ENCODE results near the gene STXBP6.
"Not testable (repeated sequence)": the region's sequence is repeated elsewhere in the genome, so short reads cannot be mapped to it uniquely, and the experiment has no call there.

STXBP6 gene

GRCh38 chr14:24940213-24940783 is 109.6 kb downstream of the STXBP6 start:
- Histone ChIP-seq H3K27ac (ENCODE audit: low read depth, low read length) (no peak overlapping the region), H3F3A (ENCODE audit: control insufficient read depth, insufficient read depth) (no peaks in the 10 kb centered on the region)
- TF ChIP-seq CTCF (IDR thresholded peaks at IDR 0.05; ENCODE audit: low read depth, low read length, poor library complexity, severe bottlenecking) (no peak), EZH2phosphoT487 (IDR thresholded peaks at IDR 0.05; ENCODE audit: borderline replicate concordance, low read length) (no peak)

GRCh38 chr14:24938593-24938992 is 111.4 kb downstream of the STXBP6 start:
- Histone ChIP-seq H3K27ac (ENCODE audit: low read depth, low read length) (no peak overlapping the region), H4K20me1 (ENCODE audit: control insufficient read depth, insufficient read depth, low read depth, low read length) (no peaks in the 10 kb centered on the region)
- TF ChIP-seq EZH2phosphoT487 (IDR thresholded peaks at IDR 0.05; ENCODE audit: borderline replicate concordance, low read length) (no peak), CTCF (IDR thresholded peaks at IDR 0.05; ENCODE audit: low read depth, low read length, poor library complexity, severe bottlenecking) (no peak)

More at GRCh38 chr14:24940213-24940783, 109.6 kb downstream of the STXBP6 start:
- Histone ChIP-seq H3K36me3 (ENCODE audit: control insufficient read depth, low read length) (no peaks in the 10 kb centered on the region), H3K79me2 (ENCODE audit: control insufficient read depth, low read length) (no peaks in the 10 kb centered on the region), H3K4me3 (ENCODE audit: low read length) (no peak overlapping the region), H4K20me1 (ENCODE audit: control insufficient read depth, insufficient read depth, low read depth, low read length) (no peaks in the 10 kb centered on the region), H3K9me2 (replicated peaks; ENCODE audit: control insufficient read depth, low read length) (no peaks in the 10 kb centered on the region), H3K4me2 (ENCODE audit: low read length) (no peak overlapping the region), H3K4me1 (ENCODE audit: control insufficient read depth, low read length) (no peaks in the 10 kb centered on the region), H3K9me3 (ENCODE audit: control insufficient read depth, insufficient read depth, low read length) (no peaks in the 10 kb centered on the region), H3K27me3 (ENCODE audit: control insufficient read depth, low read length) (no peaks in the 10 kb centered on the region)

GRCh38 chr14:24937300-24937699 is 112.6 kb downstream of the STXBP6 start:
- H3K36me3 ChIP-seq (ENCODE audit: control insufficient read depth, low read length), result no peaks in the 10 kb centered on the region
- H3K9me3 ChIP-seq (ENCODE audit: control insufficient read depth, insufficient read depth, low read length), result no peaks in the 10 kb centered on the region
- H3K4me3 ChIP-seq (ENCODE audit: low read length), result no peak overlapping the region
- no peak overlapping the region for H3K27ac ChIP-seq (ENCODE audit: low read depth, low read length)
- no peaks in the 10 kb centered on the region for H4K20me1 ChIP-seq (ENCODE audit: control insufficient read depth, insufficient read depth, low read depth, low read length)
- TF ChIP-seq CTCF (IDR thresholded peaks at IDR 0.05; ENCODE audit: low read depth, low read length, poor library complexity, severe bottlenecking) (no peak), EZH2phosphoT487 (IDR thresholded peaks at IDR 0.05; ENCODE audit: borderline replicate concordance, low read length) (no peak)
- H3F3A ChIP-seq (ENCODE audit: control insufficient read depth, insufficient read depth), result no peaks in the 10 kb centered on the region
- no peaks in the 10 kb centered on the region for H3K79me2 ChIP-seq (ENCODE audit: control insufficient read depth, low read length)
- H3K4me2 ChIP-seq (ENCODE audit: low read length), result no peak overlapping the region
- no peaks in the 10 kb centered on the region for H3K27me3 ChIP-seq (ENCODE audit: control insufficient read depth, low read length)
- H3K4me1 ChIP-seq (ENCODE audit: control insufficient read depth, low read length), result no peaks in the 10 kb centered on the region
- H3K9me2 ChIP-seq (replicated peaks; ENCODE audit: control insufficient read depth, low read length), result no peaks in the 10 kb centered on the region

More at GRCh38 chr14:24938593-24938992, 111.4 kb downstream of the STXBP6 start:
- no peaks in the 10 kb centered on the region for H3K27me3 ChIP-seq (ENCODE audit: control insufficient read depth, low read length)
- H3K4me2 ChIP-seq (ENCODE audit: low read length), result no peak overlapping the region
- no peaks in the 10 kb centered on the region for H3K4me1 ChIP-seq (ENCODE audit: control insufficient read depth, low read length)
- H3K9me2 ChIP-seq (replicated peaks; ENCODE audit: control insufficient read depth, low read length), result no peaks in the 10 kb centered on the region
- H3K79me2 ChIP-seq (ENCODE audit: control insufficient read depth, low read length), result no peaks in the 10 kb centered on the region
- no peaks in the 10 kb centered on the region for H3F3A ChIP-seq (ENCODE audit: control insufficient read depth, insufficient read depth)
- no peaks in the 10 kb centered on the region for H3K9me3 ChIP-seq (ENCODE audit: control insufficient read depth, insufficient read depth, low read length)
- no peak overlapping the region for H3K4me3 ChIP-seq (ENCODE audit: low read length)
- no peaks in the 10 kb centered on the region for H3K36me3 ChIP-seq (ENCODE audit: control insufficient read depth, low read length)

GRCh38 chr14:24936773-24937172 is 113.2 kb downstream of the STXBP6 start:
- not testable (repeated sequence) for H3K4me2 ChIP-seq (ENCODE audit: low read length); H3K36me3 ChIP-seq (ENCODE audit: control insufficient read depth, low read length); H4K20me1 ChIP-seq (ENCODE audit: control insufficient read depth, insufficient read depth, low read depth, low read length); H3K9me3 ChIP-seq (ENCODE audit: control insufficient read depth, insufficient read depth, low read length); H3K79me2 ChIP-seq (ENCODE audit: control insufficient read depth, low read length); H3K27ac ChIP-seq (ENCODE audit: low read depth, low read length); H3K9me2 ChIP-seq (replicated peaks; ENCODE audit: control insufficient read depth, low read length); H3F3A ChIP-seq (ENCODE audit: control insufficient read depth, insufficient read depth); H3K27me3 ChIP-seq (ENCODE audit: control insufficient read depth, low read length); H3K4me1 ChIP-seq (ENCODE audit: control insufficient read depth, low read length); H3K4me3 ChIP-seq (ENCODE audit: low read length)
